Activated CD4-positive, alpha-beta T cell treated with anti-CD3 and anti-CD28 coated beads, Interleukin-2, amount 50 U/mL, for 16 hours (primary cell): ENCODE data around the gene TMEM87A.
"Not testable (repeated sequence)": the region's sequence is repeated elsewhere in the genome, so short reads cannot be mapped to it uniquely, and the experiment has no call there.

Source experiments
- DNase-seq: peaks from one replicate; pipeline ENCODE4 v3.0.0-alpha.2; 2020

The TMEM87A gene

DNA sequence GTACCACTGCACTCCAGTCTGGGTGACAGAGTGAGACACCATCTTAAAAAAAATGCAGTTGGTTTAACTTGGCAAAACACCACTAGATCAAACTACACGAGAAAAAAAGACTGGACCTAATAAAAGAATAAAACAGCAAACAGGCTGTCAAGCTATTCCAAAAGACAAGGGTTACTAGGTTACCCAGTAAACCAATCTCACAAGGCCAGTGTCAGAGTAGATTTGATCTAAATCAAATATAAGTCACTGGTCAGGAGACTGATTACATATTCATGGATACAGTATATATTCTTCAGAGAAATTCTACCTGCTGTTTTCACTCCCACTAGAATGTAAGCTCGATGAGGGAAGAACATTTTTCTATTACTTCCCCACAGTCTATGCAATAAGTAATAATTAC is 2.7 kb downstream of the TMEM87A start:
- DNase-seq, result no peak

DNA sequence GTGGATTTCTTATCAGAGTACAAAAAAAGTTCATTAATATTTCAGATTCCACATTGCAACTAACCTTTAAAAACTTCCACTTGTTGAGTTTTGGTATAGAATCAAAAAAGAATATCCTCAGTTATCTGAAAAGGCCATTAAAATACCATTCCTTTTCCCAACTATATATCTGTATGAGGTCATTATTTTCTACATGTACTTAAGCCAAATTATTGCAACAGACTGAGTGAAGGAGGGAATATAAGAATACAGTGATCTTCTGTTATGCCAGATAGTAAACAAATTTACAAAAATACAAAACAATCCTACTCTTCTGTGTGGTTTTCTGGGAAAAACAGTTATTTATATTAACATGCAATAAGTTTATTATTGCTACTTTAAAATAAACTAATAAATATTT is 5.9 kb downstream of the TMEM87A start:
- no peak for DNase-seq

DNA sequence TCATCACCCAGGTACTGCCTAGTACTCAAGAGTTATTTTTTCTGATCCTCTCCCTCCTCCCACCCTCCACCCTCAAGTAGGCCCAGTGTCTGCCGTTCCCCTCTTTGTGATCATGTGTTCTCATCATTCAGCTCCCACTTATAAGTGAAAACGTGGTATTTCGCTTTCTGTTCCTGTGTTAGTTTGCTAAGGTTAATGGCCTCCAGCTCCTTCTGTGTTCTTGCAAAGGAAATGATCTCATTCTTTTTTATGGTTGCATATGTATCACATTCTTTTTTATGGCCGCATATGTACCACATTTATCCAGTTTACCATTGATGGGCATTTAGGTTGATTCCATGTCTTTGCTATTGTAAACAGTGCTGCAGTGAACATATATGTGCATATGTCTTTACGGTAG is 8.4 kb downstream of the TMEM87A start:
- DNase-seq, result no peak

DNA sequence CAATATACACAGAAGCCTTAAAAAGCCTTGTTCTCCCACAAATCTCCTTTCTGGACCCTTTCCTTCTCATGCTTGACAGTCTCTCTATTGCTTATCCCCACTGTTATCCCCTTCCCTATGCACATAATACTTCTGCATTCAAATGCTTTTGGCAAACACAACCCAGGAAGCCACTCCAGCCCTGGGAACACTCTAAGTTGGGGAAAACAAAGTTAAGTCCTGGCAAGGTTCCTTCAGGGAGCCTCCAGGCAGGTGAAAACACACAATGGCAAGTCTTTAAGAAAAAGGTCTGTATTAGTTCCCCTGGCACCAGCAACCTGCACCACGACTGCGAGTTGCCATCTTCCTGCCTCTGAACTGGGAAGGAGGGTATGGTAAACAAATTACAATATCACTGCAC is 19.9 kb downstream of the TMEM87A start:
- DNase-seq, result no peak

DNA sequence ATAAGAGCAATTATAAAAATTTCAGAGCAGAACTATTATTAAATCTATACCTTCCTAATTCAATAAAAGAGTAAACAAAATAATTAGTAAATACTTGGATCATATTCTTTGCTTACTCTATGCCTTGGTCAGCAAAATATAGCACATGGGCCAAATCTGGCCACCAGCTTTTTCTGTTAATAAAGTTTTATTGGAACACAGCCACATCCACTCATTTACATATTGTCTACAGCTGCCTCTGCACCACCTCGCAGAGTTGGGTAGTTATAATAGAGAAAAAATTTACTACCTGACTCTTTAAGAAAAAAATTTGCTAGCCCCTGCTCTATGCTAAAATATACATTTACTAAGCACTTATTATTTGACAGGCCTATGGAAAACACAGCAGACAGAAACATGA is 32.4 kb downstream of the TMEM87A start:
- no peak for DNase-seq

DNA sequence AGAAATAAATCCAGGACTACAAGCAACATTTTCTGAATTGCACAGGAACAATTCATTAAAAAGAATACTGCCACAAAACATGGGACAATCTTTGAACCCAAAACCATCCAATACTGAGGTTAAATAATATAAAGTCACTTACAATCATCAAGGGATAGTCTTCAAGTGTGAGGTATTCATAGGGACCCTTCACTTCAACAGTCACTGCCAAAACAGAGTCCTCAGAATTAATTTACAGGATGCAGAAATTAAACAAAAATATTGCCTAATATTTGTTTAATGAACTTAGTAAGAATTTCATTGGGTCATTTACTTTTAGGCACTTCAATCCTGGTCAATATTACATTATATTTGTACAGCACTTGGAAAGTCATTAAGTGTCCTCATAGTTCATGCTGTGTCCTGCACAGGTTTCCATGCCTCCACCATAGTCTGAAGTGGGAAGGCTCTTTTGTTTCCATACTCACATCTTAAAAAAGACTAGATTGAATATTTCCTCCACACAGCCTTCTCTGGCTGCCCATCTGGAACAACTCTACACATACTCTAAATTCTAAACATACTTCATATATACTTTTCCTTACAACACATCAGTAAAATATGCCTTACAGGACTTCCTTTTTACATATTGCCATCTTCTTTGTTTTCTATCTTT is 33.6 kb downstream of the TMEM87A start:
- DNase-seq, result no peak

GRCh38 chr15:42233107-42233506 is 40.1 kb downstream of the TMEM87A start:
- no peak for DNase-seq

GRCh38 chr15:42232606-42233005 is 40.6 kb downstream of the TMEM87A start:
- DNase-seq, result no peak

GRCh38 chr15:42231088-42231487 is 42.1 kb downstream of the TMEM87A start:
- no peak for DNase-seq

GRCh38 chr15:42228981-42229380 is 44.3 kb downstream of the TMEM87A start:
- DNase-seq, result not testable (repeated sequence)

GRCh38 chr15:42228036-42228435 is 45.2 kb downstream of the TMEM87A start:
- DNase-seq, result no peak

- DNase-seq, result no peak
These were observed 46.6 kb downstream of the TMEM87A start for GRCh38 chr15:42226648-42227047.

- no peak for DNase-seq
These were observed 53.0 kb downstream of the TMEM87A start for GRCh38 chr15:42220216-42220615.

GRCh38 chr15:42218953-42219592 is 54.2 kb downstream of the TMEM87A start:
- DNase-seq, result no peak

- no peak for DNase-seq
These were observed 55.7 kb downstream of the TMEM87A start for GRCh38 chr15:42217568-42217967.

DNA sequence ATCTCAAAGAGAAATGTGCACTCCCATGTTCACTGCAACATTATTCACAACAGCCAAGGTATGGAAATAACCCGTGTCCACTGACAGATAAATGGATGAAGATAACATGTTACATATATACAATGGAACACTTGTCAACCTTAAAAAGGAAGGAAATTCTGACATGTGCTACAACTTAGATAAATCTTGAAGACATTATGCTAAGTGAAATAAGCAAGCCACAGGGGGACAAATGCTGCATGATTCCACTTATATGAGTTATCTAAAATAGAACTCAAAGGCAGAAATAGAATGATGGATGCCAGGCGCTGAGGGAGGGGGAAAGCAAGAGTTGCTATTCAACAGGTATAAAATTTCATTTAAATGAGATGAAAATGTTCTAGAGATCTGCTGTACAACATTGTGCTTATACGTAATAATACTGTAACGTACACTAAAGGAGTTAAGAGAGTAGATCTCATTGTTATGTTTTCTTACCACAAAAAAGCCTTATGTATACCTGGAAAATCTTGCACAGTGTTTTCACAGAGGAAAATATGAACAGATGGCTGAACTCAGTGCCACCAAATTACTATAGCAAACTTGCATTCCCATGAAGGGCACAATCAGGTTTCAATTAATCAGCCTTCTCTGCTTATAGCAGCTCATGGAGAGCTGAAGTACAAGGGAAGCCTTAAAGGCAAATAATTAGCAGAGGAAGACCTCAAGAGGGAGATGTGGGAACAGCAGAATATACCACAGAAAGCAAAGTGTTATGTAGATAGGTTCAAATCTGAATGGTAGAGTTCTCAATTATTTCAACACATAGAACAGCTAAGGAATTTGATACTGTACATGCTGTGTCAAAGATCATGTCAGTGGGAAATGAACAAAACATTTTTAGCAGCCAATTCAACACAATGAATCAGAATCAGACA is 57.1 kb downstream of the TMEM87A start:
- DNase-seq, result no peak

GRCh38 chr15:42214600-42214999 is 58.6 kb downstream of the TMEM87A start:
- DNase-seq, result no peak

DNA sequence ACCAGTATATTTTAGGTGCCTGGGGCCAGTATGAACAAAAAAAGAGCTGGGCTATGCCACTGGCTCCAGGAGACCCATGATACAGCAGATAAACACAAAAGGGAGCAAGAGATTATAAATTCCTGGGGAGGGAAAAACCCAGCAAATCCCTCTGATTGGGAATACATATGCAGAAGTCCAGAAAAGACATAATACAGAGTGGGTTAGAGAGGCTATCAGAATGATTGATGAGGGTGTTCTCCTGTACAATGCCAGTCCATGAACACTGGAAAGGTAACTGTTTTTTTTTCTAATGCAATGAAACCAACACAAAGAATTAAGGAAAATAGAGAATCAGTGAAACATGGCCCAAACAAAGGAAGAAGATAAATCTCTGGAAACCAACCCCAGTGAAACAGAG is 59.7 kb downstream of the TMEM87A start:
- DNase-seq, result no peak

DNA sequence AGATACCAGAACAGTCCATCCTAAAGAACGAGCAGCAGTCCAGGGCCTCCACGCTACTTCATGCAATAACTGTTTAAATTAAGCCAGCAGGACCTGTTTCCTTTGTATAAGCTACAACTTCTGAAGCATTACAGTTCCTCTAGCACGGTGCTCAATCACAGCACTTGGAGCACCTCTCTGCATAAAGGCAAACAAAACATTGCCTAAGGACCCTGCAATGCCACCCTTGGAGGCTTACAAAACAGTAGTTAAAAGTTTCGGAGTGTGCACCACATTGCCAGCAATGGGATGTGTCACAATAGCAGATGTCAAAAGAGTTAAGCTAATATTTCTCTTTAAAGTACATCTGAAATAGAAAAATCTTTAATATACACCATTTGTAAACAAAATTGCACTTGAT is 62.5 kb downstream of the TMEM87A start:
- no peak for DNase-seq

DNA sequence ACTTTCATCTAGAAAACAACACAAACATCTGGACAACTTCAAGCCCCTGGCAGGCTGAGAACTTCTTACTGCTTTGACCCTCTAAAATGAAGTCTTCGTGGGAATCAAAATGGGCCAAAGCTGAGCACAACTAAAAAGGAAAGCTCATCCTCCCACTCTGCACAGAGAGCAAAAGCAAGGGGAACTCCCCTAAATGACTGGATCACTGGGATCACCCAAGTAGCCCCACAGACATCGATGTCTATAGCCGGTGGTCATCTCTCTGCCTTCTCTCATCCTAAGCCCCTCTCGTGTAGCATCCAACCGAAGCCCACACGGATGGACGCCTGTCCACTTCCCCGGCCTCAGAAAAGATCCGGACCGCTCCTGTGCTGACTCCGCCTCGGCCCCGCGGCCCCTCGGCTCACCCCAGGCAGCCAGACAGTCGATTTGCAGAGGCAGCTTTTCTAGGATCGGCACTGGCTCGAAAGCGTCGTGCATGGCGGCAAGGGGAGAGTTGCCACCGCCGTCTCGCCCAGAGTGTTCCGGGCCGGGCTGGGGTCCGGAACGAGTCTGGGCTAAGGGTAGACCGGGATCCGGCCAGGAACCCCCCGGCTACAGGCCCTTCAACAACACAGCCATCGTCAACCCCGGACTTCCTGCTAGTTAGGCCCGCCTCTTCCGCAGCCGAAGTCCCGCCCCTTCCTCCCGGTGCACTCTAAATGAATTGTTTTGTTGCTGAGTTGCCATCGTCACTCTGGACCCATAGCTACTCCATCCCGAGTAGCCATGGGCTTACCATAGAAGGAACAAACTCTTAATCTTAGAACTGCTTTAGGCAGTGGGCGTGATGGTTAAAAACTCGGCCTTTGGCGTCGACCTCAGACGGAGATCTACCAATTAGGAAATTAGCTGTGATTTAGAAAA is 65.3 kb downstream of the TMEM87A start, which contains the start of gene VPS39:
TSS of gene VPS39 (minus strand) at position 631 of the 906 bp plus-strand sequence. CDS start at position 480, 151 bp downstream.
- peak; percentile 89 for DNase-seq

- DNase-seq, result no peak
These were observed 66.8 kb downstream of the TMEM87A start for GRCh38 chr15:42206406-42206805.

DNA sequence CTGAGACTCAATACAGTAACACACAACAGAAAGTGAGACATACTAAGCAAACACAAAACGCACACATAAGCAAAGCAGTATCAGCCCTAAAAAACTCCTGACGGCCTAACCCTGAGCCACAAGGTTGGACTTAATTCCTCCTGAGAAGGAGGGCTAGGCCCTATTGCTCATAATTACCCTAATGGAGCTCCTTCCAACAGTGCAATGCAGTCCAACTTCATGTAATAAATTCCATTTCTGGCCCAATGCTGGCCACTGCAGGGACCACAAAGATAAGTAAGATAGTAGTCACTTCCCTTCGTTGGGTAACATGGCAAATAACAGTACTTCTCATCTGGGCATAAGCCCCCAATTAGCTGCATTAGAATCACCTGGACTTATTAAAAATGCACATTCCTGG is 69.3 kb downstream of the TMEM87A start:
- DNase-seq, result no peak

- DNase-seq, result no peak
These were observed 70.6 kb downstream of the TMEM87A start for GRCh38 chr15:42202653-42203052.
